ENCODE data around the gene TRIM13. TPM values are rescaled to one million over a fixed set of nuclear protein-coding genes. Genes with fewer than 3 reads are reported as not detected.

TRIM13 gene
- total and polyA plus RNA-seq, 2 of the 8 experiments (the other 6 are each of a cell fraction or from before 2014, with no cell fraction given), result 21.2 to 31.5 TPM

DNA sequence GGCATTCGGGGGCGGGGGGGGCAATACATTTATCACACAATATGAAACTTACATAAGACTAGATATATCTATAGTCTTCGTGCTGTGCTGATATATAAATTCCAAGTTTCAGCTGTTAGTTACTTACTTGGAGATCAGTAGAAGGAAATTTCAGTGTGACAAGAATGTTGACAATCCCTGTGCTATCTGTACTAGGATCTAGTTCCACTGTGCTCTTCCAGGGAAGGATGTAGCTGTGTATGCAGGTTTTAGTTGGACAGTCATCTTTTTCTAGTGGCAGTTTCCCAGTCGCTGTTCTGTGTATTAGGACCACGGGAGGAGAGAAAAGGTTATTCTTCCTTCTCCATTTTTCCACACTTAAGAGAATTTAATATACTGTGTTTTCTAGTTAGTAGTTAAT, 3.2 kb upstream of the TRIM13 start (continued):
- TF ChIP-seq ASH2L (IDR thresholded peaks at IDR 0.05; ENCODE audit: low read length) (no peak), CHD7 (IDR thresholded peaks at IDR 0.05; ENCODE audit: insufficient replicate concordance, low read length) (no peak), CBX5 (IDR thresholded peaks at IDR 0.05; ENCODE audit: low read depth, low read length) (no peak), TEAD4 (IDR thresholded peaks at IDR 0.05; ENCODE audit: low read depth, low read length) (no peak), CREB1 (IDR thresholded peaks at IDR 0.05) (no peak), KDM4A (IDR thresholded peaks at IDR 0.05; ENCODE audit: low read depth, low read length, severe bottlenecking) (no peak)
